ENCODE data around the gene CDH11.

CDH11 gene

DNA sequence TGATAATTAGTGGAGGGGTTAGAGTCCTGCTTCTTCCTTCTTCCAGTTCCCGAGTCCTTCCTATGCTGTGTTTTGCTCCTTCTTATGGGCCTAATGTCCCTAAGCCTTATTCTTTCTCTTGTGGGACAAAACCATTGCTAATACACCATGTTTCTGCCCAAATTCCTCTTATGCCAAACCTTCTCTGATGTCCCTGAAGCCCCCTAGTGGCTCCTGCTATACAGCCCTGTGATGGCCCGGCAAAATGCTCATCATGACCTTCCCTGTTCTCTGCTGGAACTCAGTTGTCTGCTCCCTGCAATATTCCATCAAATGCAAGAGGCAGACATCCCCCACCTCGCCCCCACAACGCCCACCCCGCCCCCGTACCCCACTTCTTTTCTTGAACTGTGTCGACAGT is 171.6 kb downstream of the CDH11 start:
- H3K27me3 ChIP-seq (ENCODE audit: control insufficient read depth in 1 of 2, insufficient read depth in 1 of 2, low read length in 2 of 2), result no peaks in the 10 kb centered on the region
- no peak overlapping the region for H3K27ac ChIP-seq (ENCODE audit: low read length, poor library complexity, severe bottlenecking)
- H4K8ac ChIP-seq (ENCODE audit: low read length), result no peak overlapping the region
- no peak overlapping the region for H3K9ac ChIP-seq (ENCODE audit: low read length)
- no peak overlapping the region for H3K23ac ChIP-seq (ENCODE audit: low read length in 2 of 2)
- H3K9me3 ChIP-seq (ENCODE audit: control insufficient read depth, low read length), result no peaks in the 10 kb centered on the region
- no peaks in the 10 kb centered on the region for H3K4me1 ChIP-seq (ENCODE audit: control insufficient read depth, insufficient read depth, low read depth, low read length)
- H3K79me1 ChIP-seq (replicated peaks; ENCODE audit: low read length, poor library complexity, severe bottlenecking), result no peaks in the 10 kb centered on the region
- no peak overlapping the region for H2BK120ac ChIP-seq (ENCODE audit: low read depth, low read length)
- no peak overlapping the region for H3K4ac ChIP-seq (ENCODE audit: low read depth in 1 of 2, low read length in 2 of 2)
- H2BK12ac ChIP-seq (ENCODE audit: low read length in 2 of 2), result no peak overlapping the region
- peak overlapping the region in 1 of 2 experiments; percentile 59 for H3K18ac ChIP-seq (ENCODE audit: low read depth in 1 of 2, low read length in 2 of 2)
- H3K4me3 ChIP-seq (ENCODE audit: insufficient read depth in 1 of 2, low read depth in 1 of 2, low read length in 2 of 2), result no peak overlapping the region
- H2BK5ac ChIP-seq (ENCODE audit: low read depth, low read length, poor library complexity, severe bottlenecking), result no peak overlapping the region
- no peak overlapping the region for H2AFZ ChIP-seq (ENCODE audit: low read depth, low read length)
- 93% methylated on average over 5 of the region's 7 CpGs for WGBS
- H3K36me3 ChIP-seq (ENCODE audit: control insufficient read depth in 1 of 2, insufficient read depth in 2 of 2, low read depth in 1 of 2, low read length in 2 of 2), result peaks cover 14 to 80% of the 10 kb centered on the region in 2 experiments
- no peak overlapping the region for H3K14ac ChIP-seq (ENCODE audit: low read length in 2 of 2)
- DNase-seq, result no peak
- no peak overlapping the region for H2BK15ac ChIP-seq (ENCODE audit: low read depth, poor library complexity, severe bottlenecking)
- H3K4me2 ChIP-seq (ENCODE audit: low read length, poor library complexity, severe bottlenecking), result no peak overlapping the region
- H2AK5ac ChIP-seq (ENCODE audit: low read length, severe bottlenecking), result no peak overlapping the region
- no peak overlapping the region for H4K91ac ChIP-seq (ENCODE audit: low read length)

DNA sequence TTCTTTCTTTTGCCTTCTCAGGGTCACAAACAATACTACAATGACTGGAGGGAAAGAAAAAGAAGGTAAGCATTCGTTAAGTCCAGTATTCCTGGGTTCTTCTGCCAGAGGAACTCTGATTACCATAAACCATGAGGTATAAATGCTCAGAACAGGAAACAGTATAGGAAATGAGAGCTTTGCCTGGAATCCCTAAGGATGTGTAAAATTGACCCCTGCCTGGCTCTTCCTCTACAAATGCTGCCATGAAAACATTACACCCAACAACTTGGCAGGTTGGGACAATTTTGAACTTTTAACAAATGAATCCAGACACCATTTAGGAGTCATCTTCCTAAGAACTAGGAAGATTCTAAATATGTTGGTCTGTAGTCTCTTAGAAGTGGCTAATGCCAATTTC is 173.8 kb downstream of the CDH11 start:
- Histone ChIP-seq H2BK5ac (ENCODE audit: low read depth, low read length, poor library complexity, severe bottlenecking) (no peak overlapping the region), H3K18ac (ENCODE audit: low read depth in 1 of 2, low read length in 2 of 2) (no peak overlapping the region), H3K4me3 (ENCODE audit: insufficient read depth in 1 of 2, low read depth in 1 of 2, low read length in 2 of 2) (no peak overlapping the region), H3K4ac (ENCODE audit: low read depth in 1 of 2, low read length in 2 of 2) (no peak overlapping the region), H3K79me1 (replicated peaks; ENCODE audit: low read length, poor library complexity, severe bottlenecking) (no peaks in the 10 kb centered on the region), H2BK120ac (ENCODE audit: low read depth, low read length) (no peak overlapping the region), H3K14ac (ENCODE audit: low read length in 2 of 2) (no peak overlapping the region), H3K9ac (ENCODE audit: low read length) (no peak overlapping the region), H3K23ac (ENCODE audit: low read length in 2 of 2) (no peak overlapping the region), H2BK12ac (ENCODE audit: low read length in 2 of 2) (no peak overlapping the region), H3K9me3 (ENCODE audit: control insufficient read depth, low read length) (no peaks in the 10 kb centered on the region), H4K91ac (ENCODE audit: low read length) (no peak overlapping the region), H3K4me1 (ENCODE audit: control insufficient read depth, insufficient read depth, low read depth, low read length) (no peaks in the 10 kb centered on the region), H3K27me3 (ENCODE audit: control insufficient read depth in 1 of 2, insufficient read depth in 1 of 2, low read length in 2 of 2) (no peaks in the 10 kb centered on the region), H4K8ac (ENCODE audit: low read length) (no peak overlapping the region), H3K27ac (ENCODE audit: low read length, poor library complexity, severe bottlenecking) (no peak overlapping the region), H2AK5ac (ENCODE audit: low read length, severe bottlenecking) (no peak overlapping the region), H3K4me2 (ENCODE audit: low read length, poor library complexity, severe bottlenecking) (no peak overlapping the region), H3K36me3 (ENCODE audit: control insufficient read depth in 1 of 2, insufficient read depth in 2 of 2, low read depth in 1 of 2, low read length in 2 of 2) (peaks cover 11 to 73% of the 10 kb centered on the region in 2 experiments), H2BK15ac (ENCODE audit: low read depth, poor library complexity, severe bottlenecking) (no peak overlapping the region), H2AFZ (ENCODE audit: low read depth, low read length) (no peak overlapping the region)
- DNase-seq, result no peak
- 67% methylated on average over 1 of the region's 1 CpG for WGBS

DNA sequence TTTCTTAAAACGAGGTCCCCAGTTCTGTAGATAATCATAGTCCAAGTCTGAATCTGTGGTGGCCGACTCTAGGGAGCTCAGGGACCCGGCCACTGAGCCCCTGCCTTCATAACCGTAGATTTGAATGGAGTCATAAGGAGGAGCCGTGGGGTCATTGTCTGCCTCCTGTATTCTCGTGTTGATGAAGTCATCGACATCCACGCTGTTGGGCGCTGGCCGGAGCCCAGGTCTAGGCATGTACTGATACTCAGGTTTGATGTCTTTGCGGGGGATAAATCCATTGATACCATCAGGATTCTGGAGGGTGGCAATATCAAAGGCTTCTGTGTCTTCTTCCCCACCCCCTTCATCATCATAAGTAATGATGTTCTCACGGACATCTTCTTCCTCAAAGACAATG is 174.2 kb downstream of the CDH11 start:
- no peaks in the 10 kb centered on the region for H3K79me1 ChIP-seq (replicated peaks; ENCODE audit: low read length, poor library complexity, severe bottlenecking)
- no peak overlapping the region for H3K23ac ChIP-seq (ENCODE audit: low read length in 2 of 2)
- no peak overlapping the region for H3K14ac ChIP-seq (ENCODE audit: low read length in 2 of 2)
- H3K27ac ChIP-seq (ENCODE audit: low read length, poor library complexity, severe bottlenecking), result no peak overlapping the region
- H2BK12ac ChIP-seq (ENCODE audit: low read length in 2 of 2), result no peak overlapping the region
- no peak for DNase-seq
- no peak overlapping the region for H3K4me3 ChIP-seq (ENCODE audit: insufficient read depth in 1 of 2, low read depth in 1 of 2, low read length in 2 of 2)
- H3K36me3 ChIP-seq (ENCODE audit: control insufficient read depth in 1 of 2, insufficient read depth in 2 of 2, low read depth in 1 of 2, low read length in 2 of 2), result peaks cover 11 to 73% of the 10 kb centered on the region in 2 experiments
- H2BK120ac ChIP-seq (ENCODE audit: low read depth, low read length), result no peak overlapping the region
- H4K91ac ChIP-seq (ENCODE audit: low read length), result no peak overlapping the region
- H2BK5ac ChIP-seq (ENCODE audit: low read depth, low read length, poor library complexity, severe bottlenecking), result no peak overlapping the region
- H3K18ac ChIP-seq (ENCODE audit: low read depth in 1 of 2, low read length in 2 of 2), result no peak overlapping the region
- no peak overlapping the region for H3K4me2 ChIP-seq (ENCODE audit: low read length, poor library complexity, severe bottlenecking)
- no peak overlapping the region for H2AFZ ChIP-seq (ENCODE audit: low read depth, low read length)
- H2BK15ac ChIP-seq (ENCODE audit: low read depth, poor library complexity, severe bottlenecking), result no peak overlapping the region
- no peak overlapping the region for H3K4ac ChIP-seq (ENCODE audit: low read depth in 1 of 2, low read length in 2 of 2)
- WGBS, result 96% methylated on average over 11 of the region's 12 CpGs
- no peak overlapping the region for H2AK5ac ChIP-seq (ENCODE audit: low read length, severe bottlenecking)
- H3K27me3 ChIP-seq (ENCODE audit: control insufficient read depth in 1 of 2, insufficient read depth in 1 of 2, low read length in 2 of 2), result no peaks in the 10 kb centered on the region
- H3K9me3 ChIP-seq (ENCODE audit: control insufficient read depth, low read length), result no peaks in the 10 kb centered on the region
- no peaks in the 10 kb centered on the region for H3K4me1 ChIP-seq (ENCODE audit: control insufficient read depth, insufficient read depth, low read depth, low read length)
- H4K8ac ChIP-seq (ENCODE audit: low read length), result no peak overlapping the region
- H3K9ac ChIP-seq (ENCODE audit: low read length), result no peak overlapping the region

DNA sequence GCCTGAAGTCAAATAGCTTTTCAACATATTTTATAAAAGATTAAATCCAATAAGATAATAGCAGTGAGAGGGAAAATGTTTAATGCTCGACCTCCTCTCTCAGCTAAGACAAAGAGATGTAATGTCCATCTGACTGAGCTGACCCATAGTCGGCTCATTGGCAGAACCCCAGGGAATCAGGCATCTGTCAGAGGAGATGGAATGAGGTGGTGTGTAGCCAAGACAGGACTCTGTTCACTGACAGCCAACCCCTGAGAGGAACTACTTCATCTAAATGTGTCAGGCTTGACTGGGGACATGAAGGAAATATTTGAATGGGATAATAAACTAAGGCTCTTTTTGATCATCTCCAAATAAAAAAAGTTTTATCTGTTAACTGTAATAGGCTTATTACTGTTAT is 188.0 kb downstream of the CDH11 start:
- no peak overlapping the region for H4K91ac ChIP-seq (ENCODE audit: low read length)
- no peak overlapping the region for H2BK15ac ChIP-seq (ENCODE audit: low read depth, poor library complexity, severe bottlenecking)
- H4K8ac ChIP-seq (ENCODE audit: low read length), result peak overlapping the region; percentile 5
- H2BK5ac ChIP-seq (ENCODE audit: low read depth, low read length, poor library complexity, severe bottlenecking), result no peak overlapping the region
- no peaks in the 10 kb centered on the region for H3K36me3 ChIP-seq (ENCODE audit: control insufficient read depth in 1 of 2, insufficient read depth in 2 of 2, low read depth in 1 of 2, low read length in 2 of 2)
- no peak overlapping the region for H2BK120ac ChIP-seq (ENCODE audit: low read depth, low read length)
- no peak overlapping the region for H3K4ac ChIP-seq (ENCODE audit: low read depth in 1 of 2, low read length in 2 of 2)
- no peaks in the 10 kb centered on the region for H3K27me3 ChIP-seq (ENCODE audit: control insufficient read depth in 1 of 2, insufficient read depth in 1 of 2, low read length in 2 of 2)
- no peak overlapping the region for H3K23ac ChIP-seq (ENCODE audit: low read length in 2 of 2)
- H3K4me2 ChIP-seq (ENCODE audit: low read length, poor library complexity, severe bottlenecking), result no peak overlapping the region
- H3K14ac ChIP-seq (ENCODE audit: low read length in 2 of 2), result no peak overlapping the region
- no peak overlapping the region for H2AK5ac ChIP-seq (ENCODE audit: low read length, severe bottlenecking)
- DNase-seq, result no peak
- H2BK12ac ChIP-seq (ENCODE audit: low read length in 2 of 2), result peak overlapping the region in 1 of 2 experiments; percentile 10
- H3K4me3 ChIP-seq (ENCODE audit: insufficient read depth in 1 of 2, low read depth in 1 of 2, low read length in 2 of 2), result no peak overlapping the region
- H3K79me1 ChIP-seq (replicated peaks; ENCODE audit: low read length, poor library complexity, severe bottlenecking), result no peaks in the 10 kb centered on the region
- 46% methylated on average over 2 of the region's 2 CpGs for WGBS
- H2AFZ ChIP-seq (ENCODE audit: low read depth, low read length), result no peak overlapping the region
- no peaks in the 10 kb centered on the region for H3K4me1 ChIP-seq (ENCODE audit: control insufficient read depth, insufficient read depth, low read depth, low read length)
- H3K9ac ChIP-seq (ENCODE audit: low read length), result no peak overlapping the region
- no peak overlapping the region for H3K18ac ChIP-seq (ENCODE audit: low read depth in 1 of 2, low read length in 2 of 2)
- H3K27ac ChIP-seq (ENCODE audit: low read length, poor library complexity, severe bottlenecking), result no peak overlapping the region
- peaks cover 3% of the 10 kb centered on the region for H3K9me3 ChIP-seq (ENCODE audit: control insufficient read depth, low read length)

All from mesenchymal stem cell (in vitro differentiated cells and primary cell).